ENCODE data around the gene CCDC171. TPM values are rescaled to one million over a fixed set of nuclear protein-coding genes. Genes with fewer than 3 reads are reported as not detected.

CCDC171 gene
- polyA plus RNA-seq, 1 experiment: 0.81 TPM

GRCh38 chr9:15711531-15711930 is 158.7 kb downstream of the CCDC171 start:
- Histone ChIP-seq H3K27ac (ENCODE audit: low read depth, low read length) (no peak overlapping the region), H3K9me3 (ENCODE audit: control insufficient read depth, insufficient read depth, low read length) (no peaks in the 10 kb centered on the region), H3K4me3 (ENCODE audit: low read depth, low read length) (no peak overlapping the region), H3K27me3 (ENCODE audit: control insufficient read depth, insufficient read depth, low read length) (no peaks in the 10 kb centered on the region)
- TF ChIP-seq CTCF (IDR thresholded peaks at IDR 0.05; ENCODE audit: low read depth, low read length): no peak
- ChIA-PET CTCF (no interaction called here), POLR2A (interaction anchor here (0.6 kb wide), 1 partner anchor 121 kb away, joined by 6 read pairs; no protein-coding TSS in a partner anchor)
- DNase-seq (ENCODE audit: low read depth, low spot score): no peak

- DNase-seq (ENCODE audit: low read depth, low spot score): no peak
- H3K27ac ChIP-seq (ENCODE audit: low read depth, low read length): no peak overlapping the region
- TF ChIP-seq CTCF (IDR thresholded peaks at IDR 0.05; ENCODE audit: low read depth, low read length): no peak
These were observed 159.1 kb downstream of the CCDC171 start for GRCh38 chr9:15711931-15712330.

DNA sequence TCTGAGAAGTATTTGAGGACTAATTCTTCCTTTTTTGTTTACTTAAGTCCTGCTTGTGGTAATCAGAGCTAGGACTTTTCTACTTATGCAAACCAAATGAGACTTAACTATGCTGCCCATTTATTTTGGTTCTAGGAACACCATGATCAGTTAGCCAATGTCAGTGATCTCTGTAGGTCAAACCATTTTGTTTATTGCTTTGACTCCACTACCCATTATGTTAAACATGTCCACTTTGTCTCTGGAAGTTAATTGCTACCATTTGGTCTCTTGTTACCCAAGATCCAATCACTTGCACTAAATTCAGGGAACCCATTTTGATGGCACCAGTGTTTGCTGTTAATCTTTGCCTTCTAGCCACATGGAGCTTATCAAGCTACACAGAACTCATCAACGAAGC is 161.9 kb downstream of the CCDC171 start:
- Histone ChIP-seq H3K27me3 (ENCODE audit: control insufficient read depth, insufficient read depth, low read length) (no peaks in the 10 kb centered on the region), H3K27ac (ENCODE audit: low read depth, low read length) (no peak overlapping the region), H3K4me3 (ENCODE audit: low read depth, low read length) (no peak overlapping the region), H3K9me3 (ENCODE audit: control insufficient read depth, insufficient read depth, low read length) (no peaks in the 10 kb centered on the region)
- POLR2A ChIA-PET: no interaction called here
- DNase-seq (ENCODE audit: low read depth, low spot score): no peak
- CTCF ChIA-PET: interaction anchor here (1.0 kb wide), 1 partner anchor 99 kb away, joined by 3 read pairs; no protein-coding TSS in a partner anchor
- no peak for TF ChIP-seq CTCF (IDR thresholded peaks at IDR 0.05; ENCODE audit: low read depth, low read length)

More at GRCh38 chr9:15711931-15712330, 159.1 kb downstream of the CCDC171 start:
- no peak overlapping the region for H3K4me3 ChIP-seq (ENCODE audit: low read depth, low read length)
- no peaks in the 10 kb centered on the region for H3K27me3 ChIP-seq (ENCODE audit: control insufficient read depth, insufficient read depth, low read length)
- CTCF ChIA-PET: no interaction called here
- POLR2A ChIA-PET: no interaction called here
- H3K9me3 ChIP-seq (ENCODE audit: control insufficient read depth, insufficient read depth, low read length): no peaks in the 10 kb centered on the region

DNA sequence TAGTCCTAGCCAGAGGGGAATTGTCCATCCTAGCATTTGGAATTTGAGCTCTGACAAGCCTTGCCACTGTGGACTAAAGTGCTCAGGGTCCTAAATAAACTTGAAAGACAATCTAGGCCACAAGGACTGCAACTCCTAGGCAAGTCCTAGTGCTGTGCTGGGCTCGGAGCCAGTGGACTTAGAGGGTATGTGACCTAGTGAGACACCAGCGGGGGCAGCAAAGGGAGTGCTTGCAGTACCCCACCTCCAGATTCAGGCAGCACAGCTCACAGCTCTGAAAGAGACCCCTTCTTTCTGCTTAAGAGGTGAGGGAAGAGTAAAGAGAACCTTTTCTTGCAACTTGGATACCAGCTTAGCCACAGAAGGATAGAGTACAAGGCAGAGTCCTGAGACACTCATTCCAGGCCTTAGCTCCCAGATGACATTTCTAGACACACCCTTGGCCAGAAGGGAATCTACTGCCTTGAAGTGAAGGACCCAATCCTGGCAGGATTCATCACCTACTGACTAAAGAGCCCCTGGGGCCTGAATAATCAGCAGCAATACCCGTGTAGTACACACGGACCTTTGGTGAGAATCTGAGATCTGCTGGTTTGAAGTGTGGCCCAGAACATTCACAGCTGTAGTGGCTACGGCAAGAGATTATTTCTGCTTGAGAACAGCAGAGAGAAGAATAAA is 164.6 kb downstream of the CCDC171 start:
- H3K27me3 ChIP-seq (ENCODE audit: control insufficient read depth, insufficient read depth, low read length): no peaks in the 10 kb centered on the region
- POLR2A ChIA-PET: no interaction called here
- no peak for DNase-seq (ENCODE audit: low read depth, low spot score)
- no peak for TF ChIP-seq CTCF (IDR thresholded peaks at IDR 0.05; ENCODE audit: low read depth, low read length)
- CTCF ChIA-PET: interaction anchor here (0.6 kb wide), 1 partner anchor 956 kb away, joined by 4 read pairs; no protein-coding TSS in a partner anchor
- no peaks in the 10 kb centered on the region for H3K9me3 ChIP-seq (ENCODE audit: control insufficient read depth, insufficient read depth, low read length)
- H3K27ac ChIP-seq (ENCODE audit: low read depth, low read length): no peak overlapping the region
- no peak overlapping the region for H3K4me3 ChIP-seq (ENCODE audit: low read depth, low read length)

DNA sequence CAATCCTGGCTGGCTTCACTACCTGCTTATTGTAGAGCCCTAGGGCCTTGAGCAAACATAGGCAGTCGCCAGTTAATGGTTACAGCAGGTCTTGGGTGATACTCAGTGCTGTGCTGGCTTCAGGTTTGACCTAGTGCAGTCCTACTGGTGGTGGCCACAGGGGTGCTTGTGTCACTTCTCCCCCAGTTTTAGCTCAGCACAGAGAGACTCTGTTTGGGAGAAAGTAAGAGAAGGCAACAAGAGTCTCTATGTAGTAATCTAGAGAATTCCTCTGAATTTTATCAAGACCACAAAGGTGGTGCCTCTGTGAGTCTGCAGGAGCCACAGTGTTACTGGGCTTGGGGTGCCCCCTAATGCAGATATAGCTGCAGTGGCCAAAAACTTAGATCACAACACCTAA is 165.6 kb downstream of the CCDC171 start:
- CTCF ChIA-PET: no interaction called here
- H3K27me3 ChIP-seq (ENCODE audit: control insufficient read depth, insufficient read depth, low read length): no peaks in the 10 kb centered on the region
- H3K9me3 ChIP-seq (ENCODE audit: control insufficient read depth, insufficient read depth, low read length): no peaks in the 10 kb centered on the region
- DNase-seq (ENCODE audit: low read depth, low spot score): no peak
- H3K27ac ChIP-seq (ENCODE audit: low read depth, low read length): no peak overlapping the region
- H3K4me3 ChIP-seq (ENCODE audit: low read depth, low read length): no peak overlapping the region
- no peak for TF ChIP-seq CTCF (IDR thresholded peaks at IDR 0.05; ENCODE audit: low read depth, low read length)
- POLR2A ChIA-PET: no interaction called here
